Measurements from ENCODE around the gene GRN.

The GRN gene

GRCh38 chr17:44351961-44352827 lies 7.1 kb downstream of the GRN start:
- DNase-seq: no peak
- no peak overlapping the region for H3K4me3 ChIP-seq (ENCODE audit: low read depth, low read length)

GRCh38 chr17:44352828-44353671 lies 7.9 kb downstream of the GRN start:
- Histone ChIP-seq H3K4me3 (ENCODE audit: low read depth, low read length) (no peak overlapping the region), H3K27ac (no peak overlapping the region), H3K27me3 (replicated peaks) (no peaks in the 10 kb centered on the region), H3K36me3 (replicated peaks) (peaks cover 29% of the 10 kb centered on the region)
- no peak for DNase-seq
- no peak for TF ChIP-seq CTCF (IDR thresholded peaks at IDR 0.05; ENCODE audit: low read depth, low read length, missing control alignments)
- in situ Hi-C loops (cut with HindIII; ENCODE audit: low pct_ligation_motif_present, low sequenced_read_pairs): no loop called here

More at GRCh38 chr17:44351961-44352827, 7.1 kb downstream of the GRN start:
- Histone ChIP-seq H3K27me3 (replicated peaks) (no peaks in the 10 kb centered on the region), H3K27ac (no peak overlapping the region), H3K36me3 (replicated peaks) (peaks cover 29% of the 10 kb centered on the region)
- in situ Hi-C loops (cut with HindIII; ENCODE audit: low pct_ligation_motif_present, low sequenced_read_pairs): no loop called here
- TF ChIP-seq CTCF (IDR thresholded peaks at IDR 0.05; ENCODE audit: low read depth, low read length, missing control alignments): no peak

- peak overlapping the region; percentile 27 for H3K4me3 ChIP-seq (ENCODE audit: low read depth, low read length)
- in situ Hi-C loops (cut with HindIII; ENCODE audit: low pct_ligation_motif_present, low sequenced_read_pairs): no loop called here
- no peak for TF ChIP-seq CTCF (IDR thresholded peaks at IDR 0.05; ENCODE audit: low read depth, low read length, missing control alignments)
- H3K36me3 ChIP-seq (replicated peaks): peaks cover 29% of the 10 kb centered on the region
- no peak overlapping the region for H3K27ac ChIP-seq
- H3K27me3 ChIP-seq (replicated peaks): no peaks in the 10 kb centered on the region
- no peak for DNase-seq
These were observed 8.7 kb downstream of the GRN start for GRCh38 chr17:44353672-44354331.

GRCh38 chr17:44354582-44355561 lies 9.8 kb downstream of the GRN start:
- no peak overlapping the region for H3K27ac ChIP-seq
- no peak for DNase-seq
- in situ Hi-C loops (cut with HindIII; ENCODE audit: low pct_ligation_motif_present, low sequenced_read_pairs): no loop called here
- peaks cover 28% of the 10 kb centered on the region for H3K36me3 ChIP-seq (replicated peaks)
- TF ChIP-seq CTCF (IDR thresholded peaks at IDR 0.05; ENCODE audit: low read depth, low read length, missing control alignments): peak; percentile 40
- H3K4me3 ChIP-seq (ENCODE audit: low read depth, low read length): no peak overlapping the region
- no peaks in the 10 kb centered on the region for H3K27me3 ChIP-seq (replicated peaks)

- H3K4me3 ChIP-seq (ENCODE audit: low read depth, low read length): no peak overlapping the region
- H3K27ac ChIP-seq: no peak overlapping the region
- in situ Hi-C loops (cut with HindIII; ENCODE audit: low pct_ligation_motif_present, low sequenced_read_pairs): no loop called here
- no peak for DNase-seq
- no peaks in the 10 kb centered on the region for H3K27me3 ChIP-seq (replicated peaks)
- TF ChIP-seq CTCF (IDR thresholded peaks at IDR 0.05; ENCODE audit: low read depth, low read length, missing control alignments): no peak
- H3K36me3 ChIP-seq (replicated peaks): peaks cover 23% of the 10 kb centered on the region
These were observed 10.6 kb downstream of the GRN start for GRCh38 chr17:44355642-44356099.
